Esophagus muscularis mucosa (tissue), 4 donors: ENCODE measurements around the gene GALNT18.

ENCODE experiments used
- CTCF ChIP-seq, 3 experiments: fragments of 200-600 bp in 2 of 3; fragments of 450-650 bp in 1 of 3; sonication (generic) in 2 of 3; IDR thresholded peaks; one replicate each; pipeline ENCODE4 v1.5.1; 2017 to 2019; ENCODE audit warnings: antibody characterized with exemption in 3 of 3, mild to moderate bottlenecking in 2 of 3, moderate library complexity in 1 of 3
- EP300 ChIP-seq: sonication (generic); formaldehyde crosslinking; IDR thresholded peaks from one replicate; pipeline ENCODE4 v1.6.1; 2017; ENCODE audit warnings: antibody characterized with exemption
- POLR2A ChIP-seq: fragments of 450-650 bp; IDR thresholded peaks from one replicate; pipeline ENCODE4 v1.6.1; 2017; ENCODE audit warnings: antibody characterized with exemption, moderate library complexity, mild to moderate bottlenecking, low read depth
- POLR2AphosphoS5 ChIP-seq, 2 donors: sonication (generic); formaldehyde crosslinking; IDR thresholded peaks; one replicate each; pipeline ENCODE4 v1.6.1; 2017; ENCODE audit warnings: antibody characterized with exemption in 2 of 2

- TF ChIP-seq POLR2A = no peak
- TF ChIP-seq CTCF (IDR thresholded peaks at IDR 0.05) = no peak
- no peak for TF ChIP-seq EP300
- TF ChIP-seq POLR2AphosphoS5 (IDR thresholded peaks at IDR 0.05) = no peak
Measured at GRCh38 chr11:11602011-11602410, 19.8 kb downstream of the GALNT18 start.
